ENCODE results near the gene PCSK2. TPM values are rescaled to one million over a fixed set of nuclear protein-coding genes. Genes with fewer than 3 reads are reported as not detected.

The PCSK2 gene
- total and polyA plus RNA-seq, 2 of the 8 experiments (the other 6 are each of a cell fraction or from before 2014, with no cell fraction given) = 1.9 to 4.2 TPM

DNA sequence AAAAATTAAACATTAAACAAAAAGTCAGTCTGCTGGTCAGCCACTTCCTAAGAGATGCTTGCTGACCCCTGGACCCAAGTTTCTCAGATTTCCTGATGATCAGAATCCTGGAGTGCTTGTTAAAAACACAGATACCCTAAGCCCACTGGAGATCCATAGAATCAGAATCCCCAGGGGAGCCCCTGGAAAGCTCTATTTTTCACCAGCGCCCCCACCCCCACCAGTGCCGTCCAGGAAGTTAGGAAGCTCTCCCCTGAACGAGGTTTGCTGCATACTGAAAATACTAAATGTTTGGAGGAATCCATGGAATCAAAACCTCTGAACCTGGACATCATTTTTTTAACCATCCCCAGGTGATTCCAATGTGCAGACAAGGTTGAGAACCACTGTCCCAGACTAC, 235.1 kb downstream of the PCSK2 start (continued):
- no peak for TF ChIP-seq POLR2AphosphoS5 (IDR thresholded peaks at IDR 0.05; ENCODE audit: low read depth, low read length)
- no peak for TF ChIP-seq KDM1A (IDR thresholded peaks at IDR 0.05; ENCODE audit: borderline replicate concordance, low read length)
- TF ChIP-seq, protein P1, sequence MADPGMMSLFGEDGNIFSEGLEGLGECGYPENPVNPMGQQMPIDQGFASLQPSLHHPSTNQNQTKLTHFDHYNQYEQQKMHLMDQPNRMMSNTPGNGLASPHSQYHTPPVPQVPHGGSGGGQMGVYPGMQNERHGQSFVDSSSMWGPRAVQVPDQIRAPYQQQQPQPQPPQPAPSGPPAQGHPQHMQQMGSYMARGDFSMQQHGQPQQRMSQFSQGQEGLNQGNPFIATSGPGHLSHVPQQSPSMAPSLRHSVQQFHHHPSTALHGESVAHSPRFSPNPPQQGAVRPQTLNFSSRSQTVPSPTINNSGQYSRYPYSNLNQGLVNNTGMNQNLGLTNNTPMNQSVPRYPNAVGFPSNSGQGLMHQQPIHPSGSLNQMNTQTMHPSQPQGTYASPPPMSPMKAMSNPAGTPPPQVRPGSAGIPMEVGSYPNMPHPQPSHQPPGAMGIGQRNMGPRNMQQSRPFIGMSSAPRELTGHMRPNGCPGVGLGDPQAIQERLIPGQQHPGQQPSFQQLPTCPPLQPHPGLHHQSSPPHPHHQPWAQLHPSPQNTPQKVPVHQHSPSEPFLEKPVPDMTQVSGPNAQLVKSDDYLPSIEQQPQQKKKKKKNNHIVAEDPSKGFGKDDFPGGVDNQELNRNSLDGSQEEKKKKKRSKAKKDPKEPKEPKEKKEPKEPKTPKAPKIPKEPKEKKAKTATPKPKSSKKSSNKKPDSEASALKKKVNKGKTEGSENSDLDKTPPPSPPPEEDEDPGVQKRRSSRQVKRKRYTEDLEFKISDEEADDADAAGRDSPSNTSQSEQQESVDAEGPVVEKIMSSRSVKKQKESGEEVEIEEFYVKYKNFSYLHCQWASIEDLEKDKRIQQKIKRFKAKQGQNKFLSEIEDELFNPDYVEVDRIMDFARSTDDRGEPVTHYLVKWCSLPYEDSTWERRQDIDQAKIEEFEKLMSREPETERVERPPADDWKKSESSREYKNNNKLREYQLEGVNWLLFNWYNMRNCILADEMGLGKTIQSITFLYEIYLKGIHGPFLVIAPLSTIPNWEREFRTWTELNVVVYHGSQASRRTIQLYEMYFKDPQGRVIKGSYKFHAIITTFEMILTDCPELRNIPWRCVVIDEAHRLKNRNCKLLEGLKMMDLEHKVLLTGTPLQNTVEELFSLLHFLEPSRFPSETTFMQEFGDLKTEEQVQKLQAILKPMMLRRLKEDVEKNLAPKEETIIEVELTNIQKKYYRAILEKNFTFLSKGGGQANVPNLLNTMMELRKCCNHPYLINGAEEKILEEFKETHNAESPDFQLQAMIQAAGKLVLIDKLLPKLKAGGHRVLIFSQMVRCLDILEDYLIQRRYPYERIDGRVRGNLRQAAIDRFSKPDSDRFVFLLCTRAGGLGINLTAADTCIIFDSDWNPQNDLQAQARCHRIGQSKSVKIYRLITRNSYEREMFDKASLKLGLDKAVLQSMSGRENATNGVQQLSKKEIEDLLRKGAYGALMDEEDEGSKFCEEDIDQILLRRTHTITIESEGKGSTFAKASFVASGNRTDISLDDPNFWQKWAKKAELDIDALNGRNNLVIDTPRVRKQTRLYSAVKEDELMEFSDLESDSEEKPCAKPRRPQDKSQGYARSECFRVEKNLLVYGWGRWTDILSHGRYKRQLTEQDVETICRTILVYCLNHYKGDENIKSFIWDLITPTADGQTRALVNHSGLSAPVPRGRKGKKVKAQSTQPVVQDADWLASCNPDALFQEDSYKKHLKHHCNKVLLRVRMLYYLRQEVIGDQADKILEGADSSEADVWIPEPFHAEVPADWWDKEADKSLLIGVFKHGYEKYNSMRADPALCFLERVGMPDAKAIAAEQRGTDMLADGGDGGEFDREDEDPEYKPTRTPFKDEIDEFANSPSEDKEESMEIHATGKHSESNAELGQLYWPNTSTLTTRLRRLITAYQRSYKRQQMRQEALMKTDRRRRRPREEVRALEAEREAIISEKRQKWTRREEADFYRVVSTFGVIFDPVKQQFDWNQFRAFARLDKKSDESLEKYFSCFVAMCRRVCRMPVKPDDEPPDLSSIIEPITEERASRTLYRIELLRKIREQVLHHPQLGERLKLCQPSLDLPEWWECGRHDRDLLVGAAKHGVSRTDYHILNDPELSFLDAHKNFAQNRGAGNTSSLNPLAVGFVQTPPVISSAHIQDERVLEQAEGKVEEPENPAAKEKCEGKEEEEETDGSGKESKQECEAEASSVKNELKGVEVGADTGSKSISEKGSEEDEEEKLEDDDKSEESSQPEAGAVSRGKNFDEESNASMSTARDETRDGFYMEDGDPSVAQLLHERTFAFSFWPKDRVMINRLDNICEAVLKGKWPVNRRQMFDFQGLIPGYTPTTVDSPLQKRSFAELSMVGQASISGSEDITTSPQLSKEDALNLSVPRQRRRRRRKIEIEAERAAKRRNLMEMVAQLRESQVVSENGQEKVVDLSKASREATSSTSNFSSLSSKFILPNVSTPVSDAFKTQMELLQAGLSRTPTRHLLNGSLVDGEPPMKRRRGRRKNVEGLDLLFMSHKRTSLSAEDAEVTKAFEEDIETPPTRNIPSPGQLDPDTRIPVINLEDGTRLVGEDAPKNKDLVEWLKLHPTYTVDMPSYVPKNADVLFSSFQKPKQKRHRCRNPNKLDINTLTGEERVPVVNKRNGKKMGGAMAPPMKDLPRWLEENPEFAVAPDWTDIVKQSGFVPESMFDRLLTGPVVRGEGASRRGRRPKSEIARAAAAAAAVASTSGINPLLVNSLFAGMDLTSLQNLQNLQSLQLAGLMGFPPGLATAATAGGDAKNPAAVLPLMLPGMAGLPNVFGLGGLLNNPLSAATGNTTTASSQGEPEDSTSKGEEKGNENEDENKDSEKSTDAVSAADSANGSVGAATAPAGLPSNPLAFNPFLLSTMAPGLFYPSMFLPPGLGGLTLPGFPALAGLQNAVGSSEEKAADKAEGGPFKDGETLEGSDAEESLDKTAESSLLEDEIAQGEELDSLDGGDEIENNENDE (IDR thresholded peaks at IDR 0.05; ENCODE audit: insufficient replicate concordance, low read length) = no peak

Data from H1 (cell line).